HUES48 (cell line): Measurements from ENCODE around the gene MYO1D.

ENCODE experiments used
- H3K27ac ChIP-seq: one replicate; pipeline ENCODE4 v1.7.0; 2013; ENCODE audit warnings: low read depth, low read length, inconsistent platforms
- H3K27me3 ChIP-seq: 2 replicates; pipeline ENCODE4 v1.6.1; 2013; ENCODE audit warnings: mild to moderate bottlenecking, low read length; ENCODE audit not compliant: control insufficient read depth, insufficient read depth
- H3K36me3 ChIP-seq: 2 replicates; pipeline ENCODE4 v1.6.1; 2013; ENCODE audit warnings: low read length; ENCODE audit not compliant: control insufficient read depth, insufficient read depth
- H3K4me1 ChIP-seq: 2 replicates; pipeline ENCODE4 v1.6.1; 2013; ENCODE audit warnings: mild to moderate bottlenecking, low read length; ENCODE audit not compliant: control insufficient read depth, insufficient read depth
- H3K4me3 ChIP-seq: 2 replicates; pipeline ENCODE4 v1.5.1; 2013; ENCODE audit warnings: mild to moderate bottlenecking, low read depth, low read length
- H3K9ac ChIP-seq: 2 replicates; pipeline ENCODE4 v1.6.1; 2013; ENCODE audit warnings: mild to moderate bottlenecking, low read depth, low read length, moderate library complexity
- H3K9me3 ChIP-seq: 2 replicates; pipeline ENCODE4 v1.6.1; 2013; ENCODE audit warnings: low read length; ENCODE audit not compliant: control insufficient read depth, insufficient read depth

MYO1D gene

GRCh38 chr17:32558326-32558955 is 318.5 kb downstream of the MYO1D start:
- H3K27ac ChIP-seq: no peak overlapping the region

GRCh38 chr17:32555611-32556310 is 321.2 kb downstream of the MYO1D start:
- H3K9me3 ChIP-seq: no peaks in the 10 kb centered on the region
- no peak overlapping the region for H3K4me3 ChIP-seq
- no peaks in the 10 kb centered on the region for H3K36me3 ChIP-seq
- H3K27me3 ChIP-seq: no peaks in the 10 kb centered on the region
- peaks cover 6% of the 10 kb centered on the region; the same call in 1 of the 2 replicates for H3K4me1 ChIP-seq
- H3K9ac ChIP-seq: no peak overlapping the region
- H3K27ac ChIP-seq: no peak overlapping the region

More at GRCh38 chr17:32558326-32558955, 318.5 kb downstream of the MYO1D start:
- no peaks in the 10 kb centered on the region for H3K36me3 ChIP-seq
- no peaks in the 10 kb centered on the region for H3K27me3 ChIP-seq
- H3K9me3 ChIP-seq: no peaks in the 10 kb centered on the region
- no peak overlapping the region for H3K9ac ChIP-seq
- H3K4me3 ChIP-seq: no peak overlapping the region
- peaks cover 6% of the 10 kb centered on the region; the same call in 1 of the 2 replicates for H3K4me1 ChIP-seq

GRCh38 chr17:32553168-32553567 is 323.8 kb downstream of the MYO1D start:
- Histone ChIP-seq H3K9me3 (no peaks in the 10 kb centered on the region), H3K4me3 (no peak overlapping the region), H3K4me1 (peaks cover 6% of the 10 kb centered on the region; the same call in 1 of the 2 replicates)

GRCh38 chr17:32552280-32552679 is 324.6 kb downstream of the MYO1D start:
- H3K4me3 ChIP-seq: no peak overlapping the region
- no peaks in the 10 kb centered on the region for H3K27me3 ChIP-seq
- H3K27ac ChIP-seq: no peak overlapping the region
- peaks cover 8% of the 10 kb centered on the region for H3K4me1 ChIP-seq
- H3K36me3 ChIP-seq: no peaks in the 10 kb centered on the region
- no peak overlapping the region for H3K9ac ChIP-seq
- no peaks in the 10 kb centered on the region for H3K9me3 ChIP-seq

More at GRCh38 chr17:32553168-32553567, 323.8 kb downstream of the MYO1D start:
- Histone ChIP-seq H3K27me3 (no peaks in the 10 kb centered on the region), H3K9ac (no peak overlapping the region), H3K27ac (no peak overlapping the region), H3K36me3 (no peaks in the 10 kb centered on the region)

GRCh38 chr17:32551186-32551955 is 325.6 kb downstream of the MYO1D start:
- no peak overlapping the region for H3K27ac ChIP-seq
- no peaks in the 10 kb centered on the region for H3K27me3 ChIP-seq
- no peaks in the 10 kb centered on the region for H3K9me3 ChIP-seq
- H3K9ac ChIP-seq: no peak overlapping the region
- H3K4me3 ChIP-seq: no peak overlapping the region
- H3K4me1 ChIP-seq: peaks cover 17% of the 10 kb centered on the region
- no peaks in the 10 kb centered on the region for H3K36me3 ChIP-seq

GRCh38 chr17:32549559-32549958 is 327.4 kb downstream of the MYO1D start:
- Histone ChIP-seq H3K27me3 (no peaks in the 10 kb centered on the region), H3K4me3 (no peak overlapping the region), H3K36me3 (no peaks in the 10 kb centered on the region), H3K9ac (no peak overlapping the region), H3K9me3 (no peaks in the 10 kb centered on the region), H3K27ac (no peak overlapping the region), H3K4me1 (peaks cover 29% of the 10 kb centered on the region)

GRCh38 chr17:32546031-32546444 is 330.9 kb downstream of the MYO1D start:
- Histone ChIP-seq H3K9me3 (no peaks in the 10 kb centered on the region), H3K4me1 (peaks cover 42% of the 10 kb centered on the region), H3K27ac (peak overlapping the region; percentile 54), H3K4me3 (no peak overlapping the region), H3K36me3 (no peaks in the 10 kb centered on the region), H3K27me3 (no peaks in the 10 kb centered on the region), H3K9ac (no peak overlapping the region)

- H3K9ac ChIP-seq: no peak overlapping the region
- H3K4me3 ChIP-seq: no peak overlapping the region
- H3K27ac ChIP-seq: no peak overlapping the region
- H3K4me1 ChIP-seq: peaks cover 40% of the 10 kb centered on the region
- H3K9me3 ChIP-seq: no peaks in the 10 kb centered on the region
- no peaks in the 10 kb centered on the region for H3K36me3 ChIP-seq
- H3K27me3 ChIP-seq: no peaks in the 10 kb centered on the region
These were observed 334.7 kb downstream of the MYO1D start for GRCh38 chr17:32542186-32542585.

GRCh38 chr17:32541640-32542039 is 335.3 kb downstream of the MYO1D start:
- Histone ChIP-seq H3K9ac (no peak overlapping the region), H3K4me1 (peaks cover 34% of the 10 kb centered on the region), H3K36me3 (no peaks in the 10 kb centered on the region), H3K4me3 (no peak overlapping the region), H3K27me3 (no peaks in the 10 kb centered on the region), H3K27ac (no peak overlapping the region), H3K9me3 (no peaks in the 10 kb centered on the region)

- H3K27ac ChIP-seq: no peak overlapping the region
- no peaks in the 10 kb centered on the region for H3K27me3 ChIP-seq
- H3K4me1 ChIP-seq: peaks cover 9% of the 10 kb centered on the region
- no peaks in the 10 kb centered on the region for H3K36me3 ChIP-seq
- no peak overlapping the region for H3K9ac ChIP-seq
- H3K9me3 ChIP-seq: no peaks in the 10 kb centered on the region
- no peak overlapping the region for H3K4me3 ChIP-seq
These were observed 339.9 kb downstream of the MYO1D start for GRCh38 chr17:32536736-32537643.
